CD14-positive monocyte (primary cell): ENCODE measurements around the gene MT3. TPM values are rescaled to one million over a fixed set of nuclear protein-coding genes. Genes with fewer than 3 reads are reported as not detected.

ENCODE experiments used
- DNase-seq, 3 donors: peaks; one replicate each; pipeline ENCODE4 v3.0.0-alpha.2; 2011 to 2022
- H2AFZ ChIP-seq: 2 replicates; pipeline ENCODE4 v1.6.0; 2012; ENCODE audit warnings: mild to moderate bottlenecking, low read depth, low read length, inconsistent platforms; ENCODE audit not compliant: insufficient read depth, poor library complexity, severe bottlenecking
- H3K27ac ChIP-seq, 2 donors: 1 replicate in 1 of 2; 2 replicates in 1 of 2; pipeline ENCODE4 v1.5.1; 2012 to 2013; ENCODE audit warnings: low read length in 2 of 2, control low read depth in 1 of 2, inconsistent platforms in 1 of 2, low read depth in 1 of 2, mild to moderate bottlenecking in 1 of 2
- H3K27me3 ChIP-seq, 2 donors: one replicate each; pipeline versions ENCODE4 v1.6.0 to v1.6.1; 2011 to 2013; ENCODE audit warnings: low read length in 2 of 2; ENCODE audit not compliant: control insufficient read depth in 2 of 2, insufficient read depth in 2 of 2
- H3K36me3 ChIP-seq, 2 donors: replicated peaks in 1 of 2; 1 replicate in 1 of 2; 2 replicates in 1 of 2; pipeline versions ENCODE4 v1.5.1 to v1.6.1; 2012 to 2013; ENCODE audit warnings: low read length in 2 of 2, control low read depth in 1 of 2, inconsistent platforms in 1 of 2, mild to moderate bottlenecking in 1 of 2; ENCODE audit not compliant: insufficient read depth in 2 of 2, control insufficient read depth in 1 of 2
- H3K4me1 ChIP-seq, 2 donors: 1 replicate in 1 of 2; 2 replicates in 1 of 2; pipeline versions ENCODE4 v1.5.1 to v1.6.1; 2012 to 2013; ENCODE audit warnings: low read length in 2 of 2, control low read depth in 1 of 2, inconsistent platforms in 1 of 2, mild to moderate bottlenecking in 1 of 2, moderate library complexity in 1 of 2; ENCODE audit not compliant: insufficient read depth in 2 of 2, control insufficient read depth in 1 of 2
- H3K4me2 ChIP-seq: replicated peaks from 2 replicates; pipeline ENCODE3; 2012; ENCODE audit warnings: low read length, moderate library complexity, mild to moderate bottlenecking; ENCODE audit not compliant: poor library complexity, severe bottlenecking; ENCODE audit errors: extremely low read depth
- H3K4me3 ChIP-seq, 3 experiments: fragments of 200-600 bp in 1 of 3; sonication (generic) in 1 of 3; replicated peaks in 1 of 3; 1 replicate in 2 of 3; 2 replicates in 1 of 3; pipeline ENCODE4 v1.5.1; 2011 to 2013; ENCODE audit warnings: low read length in 3 of 3, mild to moderate bottlenecking in 3 of 3, control low read depth in 2 of 3, low read depth in 2 of 3, inconsistent platforms in 1 of 3, moderate library complexity in 1 of 3
- H3K79me2 ChIP-seq: 2 replicates; pipeline ENCODE4 v1.6.0; 2012; ENCODE audit warnings: mild to moderate bottlenecking, control low read depth, inconsistent platforms, low read length, moderate library complexity; ENCODE audit not compliant: insufficient read depth
- H3K9ac ChIP-seq: 2 replicates; pipeline ENCODE4 v1.6.0; 2017; ENCODE audit warnings: low read length, mild to moderate bottlenecking; ENCODE audit not compliant: insufficient read depth, poor library complexity, severe bottlenecking
- H3K9me3 ChIP-seq, 2 donors: replicated peaks in 1 of 2; 1 replicate in 1 of 2; 2 replicates in 1 of 2; pipeline versions ENCODE4 v1.5.1 to v1.6.1; 2012 to 2013; ENCODE audit warnings: low read length in 2 of 2, control low read depth in 1 of 2; ENCODE audit not compliant: control insufficient read depth in 1 of 2, insufficient read depth in 1 of 2
- H4K20me1 ChIP-seq: 2 replicates; pipeline ENCODE4 v1.6.0; 2012; ENCODE audit warnings: mild to moderate bottlenecking, low read length, control low read depth, moderate library complexity; ENCODE audit not compliant: insufficient read depth
- H3K27ac Mint-ChIP-seq, 7 donors: one replicate each; pipeline ENCODE4 v1.8.0; 2020; ENCODE audit warnings: mild to moderate bottlenecking in 7 of 7, mixed read lengths in 7 of 7, moderate library complexity in 6 of 7, inconsistent platforms in 2 of 7
- H3K27me3 Mint-ChIP-seq, 3 donors: one replicate each; pipeline ENCODE4 v1.8.0; 2021 to 2022; ENCODE audit warnings: low read depth in 3 of 3, mild to moderate bottlenecking in 3 of 3, mixed read lengths in 3 of 3, moderate library complexity in 3 of 3, inconsistent platforms in 1 of 3
- H3K36me3 Mint-ChIP-seq, 2 donors: one replicate each; pipeline ENCODE4 v1.8.0; 2020; ENCODE audit warnings: mixed read lengths in 2 of 2, inconsistent platforms in 1 of 2, mild to moderate bottlenecking in 1 of 2
- H3K4me1 Mint-ChIP-seq: one replicate; pipeline ENCODE4 v1.8.0; 2020; ENCODE audit warnings: mild to moderate bottlenecking, mixed read lengths
- H3K4me3 Mint-ChIP-seq, 2 donors: one replicate each; pipeline ENCODE4 v1.8.0; 2020; ENCODE audit warnings: mild to moderate bottlenecking in 2 of 2, mixed read lengths in 2 of 2, moderate library complexity in 1 of 2
- H3K9me3 Mint-ChIP-seq, 7 donors: one replicate each; pipeline ENCODE4 v1.8.0; 2020 to 2022; ENCODE audit warnings: mixed read lengths in 7 of 7, mild to moderate bottlenecking in 6 of 7, moderate library complexity in 6 of 7, inconsistent platforms in 2 of 7
- CTCF ChIP-seq: fragments of 200-600 bp; IDR thresholded peaks from one replicate; pipeline ENCODE4 v1.8.0; 2022; ENCODE audit warnings: antibody characterized with exemption, mild to moderate bottlenecking
- WGBS: methylation state at CpG from one replicate; pipeline ENCODE4 v1.1.5; 2013; ENCODE audit warnings: missing lambda C conversion rate; ENCODE audit not compliant: insufficient coverage; 5-methylcytosine and 5-hydroxymethylcytosine counted together
- intact Hi-C, 2 donors: fragments of 100-400 bp; cut with micrococcal nuclease; formaldehyde crosslinking; loops; one replicate each; pipeline versions ENCODE4 v1.15.0 to v1.15.1; 2023
- polyA minus RNA-seq: library from RNA; depleted of rRNA, polyadenylated mRNA; stranded (reverse); fragments of >200 nt; gene quantifications from 2 replicates; pipeline ENCODE4 v1.2.3, GENCODE V29; 2012
- polyA plus RNA-seq, 3 donors: library from polyadenylated mRNA; depleted of rRNA in 1 of 3; unstranded in 2 of 3; stranded (reverse) in 1 of 3; fragments of 300-500 nt in 2 of 3; fragments of >200 nt in 1 of 3; fragmentation: Illumina TruSeq in 2 of 3; gene quantifications; 1 replicate in 2 of 3; 2 replicates in 1 of 3; pipeline ENCODE4 v1.2.3, GENCODE V29; 2012 to 2021
- total RNA-seq, 12 experiments: library from RNA in 1 of 12; stranded (reverse) in 1 of 12; fragments of 120-200 nt in 1 of 12; gene quantifications; one replicate each; pipeline ENCODE4 v1.2.4 and lab custom pipeline; 2013 to 2026; ENCODE audit warnings: mixed read lengths in 6 of 12, inconsistent platforms in 1 of 12

Gene MT3
- total RNA-seq (2013): 0.65 TPM
- polyA plus RNA-seq (not detected), polyA minus RNA-seq (not detected in 2 replicates), total RNA-seq (lab: John Stamatoyannopoulos, UW) (0 to 0.96 (median 0) reads per million in 11 experiments)

GRCh38 chr16:56589141-56590039 is at the start of gene MT3:
MT3 (plus strand) TSS chr16:56589528; CDS start chr16:56589591, 63 bp downstream.
- H3K27ac Mint-ChIP-seq: peak within 1 kb of the TSS in 1 of 7 donors; percentile 66
- Histone ChIP-seq H3K27me3 (peaks cover 12 to 40% of the 10 kb centered on the region in 2 donors), H3K4me3 (no peak within 1 kb of the TSS), H3K79me2 (no peaks in the 10 kb centered on the region), H3K9ac (no peak within 1 kb of the TSS), H3K4me2 (peak within 1 kb of the TSS; percentile 2), H3K36me3 (no peaks in the 10 kb centered on the region), H2AFZ (no peak within 1 kb of the TSS), H3K9me3 (peaks cover 0 to 16% of the 10 kb centered on the region in 2 donors), H3K27ac (no peak within 1 kb of the TSS), H4K20me1 (no peaks in the 10 kb centered on the region), H3K4me1 (peaks cover 6 to 16% of the 10 kb centered on the region in 2 donors)
- H3K9me3 Mint-ChIP-seq: peaks cover 0 to 11% (median 5%) of the 10 kb centered on the region in 7 donors
- H3K27me3 Mint-ChIP-seq: peaks cover 37 to 52% (median 46%) of the 10 kb centered on the region in 3 donors
- no peak for DNase-seq
- TF ChIP-seq CTCF: no peak
- H3K4me1 Mint-ChIP-seq: peaks cover 18% of the 10 kb centered on the region
- intact Hi-C loops: no loop called here
- 4% methylated on average over 81 of the region's 87 CpGs for WGBS
- H3K4me3 Mint-ChIP-seq: peak within 1 kb of the TSS in 1 of 2 donors; percentile 89
- peaks cover 0 to 5% of the 10 kb centered on the region in 2 donors for H3K36me3 Mint-ChIP-seq

DNA sequence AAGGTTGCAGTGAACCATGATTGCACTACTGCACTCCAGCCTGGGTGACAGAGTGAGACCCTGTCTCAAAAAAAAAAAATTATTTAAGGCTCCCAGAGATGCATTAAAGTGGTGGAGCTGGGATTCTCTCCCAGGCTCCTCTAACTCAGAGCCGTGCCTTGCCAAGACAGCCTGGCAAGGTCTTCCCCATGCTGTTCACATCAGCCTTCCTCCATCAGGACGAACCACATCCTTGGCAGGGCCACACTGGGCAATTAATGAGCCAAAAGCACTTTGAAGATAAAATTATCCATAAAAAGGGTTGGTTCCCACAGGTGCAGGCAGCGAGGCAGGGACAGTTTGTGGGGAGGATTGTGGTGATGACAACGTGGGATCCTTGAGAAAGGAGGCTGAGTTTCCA is 49.7 kb upstream of the MT3 start:
- Histone ChIP-seq H3K4me2 (no peak overlapping the region), H3K27ac (no peak overlapping the region), H3K9ac (no peak overlapping the region), H3K36me3 (no peaks in the 10 kb centered on the region), H3K79me2 (no peaks in the 10 kb centered on the region), H3K4me3 (no peak overlapping the region), H2AFZ (no peak overlapping the region), H3K9me3 (no peaks in the 10 kb centered on the region), H3K27me3 (no peaks in the 10 kb centered on the region), H3K4me1 (no peaks in the 10 kb centered on the region), H4K20me1 (no peaks in the 10 kb centered on the region)
- TF ChIP-seq CTCF: no peak
- Mint-ChIP-seq H3K27me3 (peaks cover 8 to 14% (median 14%) of the 10 kb centered on the region in 3 donors), H3K4me1 (peaks cover 3% of the 10 kb centered on the region), H3K4me3 (no peak overlapping the region), H3K9me3 (peaks cover 0 to 9% (median 6%) of the 10 kb centered on the region in 7 donors), H3K36me3 (no peaks in the 10 kb centered on the region), H3K27ac (no peak overlapping the region)
- DNase-seq: no peak
- WGBS: 67% methylated on average over 1 of the region's 4 CpGs
- intact Hi-C loops: no loop called here
